HEK293T (cell line): ENCODE measurements around the gene TGFB1I1.
"Not testable (repeated sequence)": the region's sequence is repeated elsewhere in the genome, so short reads cannot be mapped to it uniquely, and the experiment has no call there.

Experiments used
- CTCF ChIA-PET: fragments of 350-600 bp; formaldehyde crosslinking; extraction: SDS; loops from one replicate; lab custom pipeline; 2021; ENCODE audit warnings: antibody characterized with exemption, inconsistent platforms; lab: Yijun Ruan, JAX
- POLR2A ChIA-PET: fragments of 350-600 bp; formaldehyde crosslinking; extraction: SDS; loops from one replicate; lab custom pipeline; 2020; ENCODE audit warnings: antibody characterized with exemption, inconsistent platforms; lab: Yijun Ruan, JAX
- DNase-seq: peaks from one replicate; pipeline ENCODE4 v3.0.0; 2012; ENCODE audit warnings: mixed read lengths; ENCODE audit errors: extremely low spot score
- ARNT ChIP-seq: fragments of 450-650 bp; IDR thresholded peaks from 2 replicates; pipeline ENCODE4 v1.6.1; 2017; ENCODE audit warnings: mild to moderate bottlenecking
- BHLHE40 ChIP-seq: fragments of 450-650 bp; IDR thresholded peaks from 2 replicates; pipeline ENCODE4 v1.6.1; 2016; ENCODE audit warnings: mild to moderate bottlenecking, moderate library complexity, borderline replicate concordance
- CTBP1 ChIP-seq: fragments of 450-650 bp; IDR thresholded peaks from 2 replicates; pipeline ENCODE4 v1.6.1; 2016; ENCODE audit warnings: borderline replicate concordance
- ELF4 ChIP-seq: fragments of 450-650 bp; IDR thresholded peaks from 2 replicates; pipeline ENCODE4 v1.6.1; 2017; ENCODE audit warnings: antibody characterized with exemption
- FOXA1 ChIP-seq: fragments of 450-650 bp; IDR thresholded peaks from 2 replicates; pipeline ENCODE4 v1.6.1; 2016; ENCODE audit warnings: mild to moderate bottlenecking
- FOXK2 ChIP-seq: fragments of 450-650 bp; IDR thresholded peaks from 2 replicates; pipeline ENCODE4 v1.6.1; 2016; ENCODE audit warnings: mild to moderate bottlenecking
- FOXM1 ChIP-seq: fragments of 450-650 bp; IDR thresholded peaks from 2 replicates; pipeline ENCODE4 v1.6.1; 2017; ENCODE audit warnings: mild to moderate bottlenecking, borderline replicate concordance
- HDGF ChIP-seq: fragments of 450-650 bp; IDR thresholded peaks from 2 replicates; pipeline ENCODE4 v1.6.1; 2017; ENCODE audit warnings: antibody characterized with exemption, borderline replicate concordance
- L3MBTL2 ChIP-seq: fragments of 450-650 bp; conservative IDR thresholded peaks from 2 replicates; pipeline ENCODE4 v1.6.1; 2016; ENCODE audit warnings: mild to moderate bottlenecking
- LEF1 ChIP-seq: fragments of 450-650 bp; IDR thresholded peaks from 2 replicates; pipeline ENCODE4 v1.6.1; 2017; ENCODE audit warnings: mild to moderate bottlenecking, borderline replicate concordance
- NFRKB ChIP-seq: fragments of 450-650 bp; IDR thresholded peaks from 2 replicates; pipeline ENCODE4 v1.6.1; 2016; ENCODE audit warnings: mild to moderate bottlenecking, moderate library complexity
- PKNOX1 ChIP-seq: fragments of 450-650 bp; IDR thresholded peaks from 2 replicates; pipeline ENCODE4 v1.6.1; 2016
- SP1 ChIP-seq: fragments of 450-650 bp; IDR thresholded peaks from 2 replicates; pipeline ENCODE4 v1.6.1; 2017
- SUZ12 ChIP-seq: fragments of 450-650 bp; IDR thresholded peaks from 2 replicates; pipeline ENCODE4 v1.6.1; 2016; ENCODE audit warnings: mild to moderate bottlenecking
- TARDBP ChIP-seq: fragments of 450-650 bp; IDR thresholded peaks from 2 replicates; pipeline ENCODE4 v1.6.1; 2016
- ZNF384 ChIP-seq: fragments of 450-650 bp; IDR thresholded peaks from 2 replicates; pipeline ENCODE4 v1.6.1; 2016

Gene TGFB1I1

GRCh38 chr16:31429314-31429713 is 42.6 kb upstream of the TGFB1I1 start:
- POLR2A ChIA-PET, result interaction anchor here (1.2 kb wide), 1 partner anchor 31 kb away, joined by 5 read pairs; no protein-coding TSS in a partner anchor
- DNase-seq, result no peak
- TF ChIP-seq ELF4 (no peak), NFRKB (no peak), L3MBTL2 (no peak), FOXM1 (no peak), FOXA1 (no peak), FOXK2 (no peak), BHLHE40 (no peak), TARDBP (no peak), ARNT (no peak), HDGF (no peak), ZNF384 (no peak)
- CTCF ChIA-PET, result no interaction called here

GRCh38 chr16:31429796-31430195 is 42.2 kb upstream of the TGFB1I1 start:
- no peak for DNase-seq
- ChIA-PET POLR2A (no interaction called here), CTCF (no interaction called here)
- TF ChIP-seq SP1, result no peak
- no peak for TF ChIP-seq FOXM1
- no peak for TF ChIP-seq PKNOX1

GRCh38 chr16:31430380-31431052 is 41.4 kb upstream of the TGFB1I1 start:
- POLR2A ChIA-PET, result interaction anchor here (1.4 kb wide), 1 partner anchor 8 kb away, joined by 3 read pairs; no protein-coding TSS in a partner anchor
- DNase-seq, result no peak
- no peak for TF ChIP-seq ZNF384
- no peak for TF ChIP-seq LEF1
- TF ChIP-seq L3MBTL2, result no peak
- TF ChIP-seq SUZ12, result no peak
- TF ChIP-seq ELF4, result no peak
- no peak for TF ChIP-seq BHLHE40
- CTCF ChIA-PET, result interaction anchor here (0.7 kb wide), 1 partner anchor 333 kb away, joined by 5 read pairs; no protein-coding TSS in a partner anchor

- TF ChIP-seq L3MBTL2 (no peak), PKNOX1 (no peak), BHLHE40 (no peak), ZNF384 (no peak), HDGF (no peak), NFRKB (no peak), CTBP1 (no peak), FOXA1 (no peak), SP1 (no peak), ELF4 (no peak), ARNT (no peak), LEF1 (no peak), FOXM1 (no peak), FOXK2 (no peak)
- CTCF ChIA-PET, result no interaction called here
- DNase-seq, result no peak
- POLR2A ChIA-PET, result no interaction called here
Measured at GRCh38 chr16:31435341-31436220, 36.4 kb upstream of the TGFB1I1 start.

- ChIA-PET POLR2A (no interaction called here), CTCF (no interaction called here)
- DNase-seq, result no peak
- TF ChIP-seq SUZ12, result no peak
- TF ChIP-seq PKNOX1, result no peak
- TF ChIP-seq FOXK2, result no peak
- no peak for TF ChIP-seq LEF1
- TF ChIP-seq ARNT, result no peak
- no peak for TF ChIP-seq CTBP1
- TF ChIP-seq L3MBTL2, result no peak
- no peak for TF ChIP-seq ELF4
- no peak for TF ChIP-seq ZNF384
- no peak for TF ChIP-seq SP1
- TF ChIP-seq FOXM1, result no peak
- TF ChIP-seq NFRKB, result no peak
- TF ChIP-seq TARDBP, result no peak
- TF ChIP-seq BHLHE40, result no peak
- TF ChIP-seq FOXA1, result no peak
Measured at GRCh38 chr16:31436221-31437045, 35.5 kb upstream of the TGFB1I1 start.

GRCh38 chr16:31438414-31438813 is 33.5 kb upstream of the TGFB1I1 start:
- ChIA-PET CTCF (no interaction called here), POLR2A (no interaction called here)

GRCh38 chr16:31439023-31439422 is 32.9 kb upstream of the TGFB1I1 start:
- DNase-seq, CTCF ChIA-PET, POLR2A ChIA-PET: not testable (repeated sequence)

More at GRCh38 chr16:31438414-31438813, 33.5 kb upstream of the TGFB1I1 start:
- no peak for DNase-seq
- TF ChIP-seq PKNOX1, result no peak
- TF ChIP-seq CTBP1, result no peak
- no peak for TF ChIP-seq TARDBP
- TF ChIP-seq BHLHE40, result no peak
- TF ChIP-seq FOXM1, result no peak
- TF ChIP-seq LEF1, result no peak
- no peak for TF ChIP-seq ZNF384
- no peak for TF ChIP-seq ARNT
- no peak for TF ChIP-seq SUZ12
- no peak for TF ChIP-seq ELF4
- no peak for TF ChIP-seq HDGF
- no peak for TF ChIP-seq SP1
